ENCODE results near the gene ZIK1.

DNA sequence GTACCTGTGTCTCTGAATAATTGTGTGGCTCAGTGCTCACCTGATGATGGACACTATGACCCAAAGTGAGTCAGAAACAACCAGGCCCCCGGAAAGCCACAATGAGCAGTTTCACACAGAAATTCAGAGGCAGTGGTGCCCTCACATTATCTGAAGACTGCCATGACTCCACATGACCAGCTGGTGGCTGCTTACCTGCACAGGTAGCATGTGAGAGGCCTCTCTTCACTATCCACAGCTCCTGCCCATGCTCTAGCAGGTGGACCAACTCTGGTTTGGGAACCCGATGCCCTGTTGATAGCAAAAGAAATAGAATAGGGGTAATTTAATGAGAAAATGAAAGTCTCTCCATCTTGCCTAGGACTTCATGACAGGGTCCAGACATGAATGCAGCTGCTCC, 31.5 kb upstream of the ZIK1 start:
- TF ChIP-seq, protein P1, sequence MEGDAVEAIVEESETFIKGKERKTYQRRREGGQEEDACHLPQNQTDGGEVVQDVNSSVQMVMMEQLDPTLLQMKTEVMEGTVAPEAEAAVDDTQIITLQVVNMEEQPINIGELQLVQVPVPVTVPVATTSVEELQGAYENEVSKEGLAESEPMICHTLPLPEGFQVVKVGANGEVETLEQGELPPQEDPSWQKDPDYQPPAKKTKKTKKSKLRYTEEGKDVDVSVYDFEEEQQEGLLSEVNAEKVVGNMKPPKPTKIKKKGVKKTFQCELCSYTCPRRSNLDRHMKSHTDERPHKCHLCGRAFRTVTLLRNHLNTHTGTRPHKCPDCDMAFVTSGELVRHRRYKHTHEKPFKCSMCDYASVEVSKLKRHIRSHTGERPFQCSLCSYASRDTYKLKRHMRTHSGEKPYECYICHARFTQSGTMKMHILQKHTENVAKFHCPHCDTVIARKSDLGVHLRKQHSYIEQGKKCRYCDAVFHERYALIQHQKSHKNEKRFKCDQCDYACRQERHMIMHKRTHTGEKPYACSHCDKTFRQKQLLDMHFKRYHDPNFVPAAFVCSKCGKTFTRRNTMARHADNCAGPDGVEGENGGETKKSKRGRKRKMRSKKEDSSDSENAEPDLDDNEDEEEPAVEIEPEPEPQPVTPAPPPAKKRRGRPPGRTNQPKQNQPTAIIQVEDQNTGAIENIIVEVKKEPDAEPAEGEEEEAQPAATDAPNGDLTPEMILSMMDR (IDR thresholded peaks at IDR 0.05; ENCODE audit: extremely low read depth in 1 of 2, insufficient read depth in 1 of 2, low read depth in 1 of 2, low read length in 2 of 2), result no peak
- TF ChIP-seq POLR2AphosphoS5 (IDR thresholded peaks at IDR 0.05; ENCODE audit: insufficient read depth, low read depth, low read length), result no peak
- no peak for TF ChIP-seq POLR2A (IDR thresholded peaks at IDR 0.05; ENCODE audit: low read depth, low read length)
- TF ChIP-seq EZH2 (IDR thresholded peaks at IDR 0.05; ENCODE audit: borderline replicate concordance, low read depth, low read length, severe bottlenecking), result no peak
- TF ChIP-seq, protein P2, sequence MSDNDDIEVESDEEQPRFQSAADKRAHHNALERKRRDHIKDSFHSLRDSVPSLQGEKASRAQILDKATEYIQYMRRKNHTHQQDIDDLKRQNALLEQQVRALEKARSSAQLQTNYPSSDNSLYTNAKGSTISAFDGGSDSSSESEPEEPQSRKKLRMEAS (IDR thresholded peaks at IDR 0.05; ENCODE audit: insufficient read depth, insufficient read length), result no peak
- TF ChIP-seq JUN (IDR thresholded peaks at IDR 0.05; ENCODE audit: borderline replicate concordance, insufficient read depth, insufficient read length, low read depth), result no peak
